ENCODE data around the gene C14orf180. TPM values are rescaled to one million over a fixed set of nuclear protein-coding genes. Genes with fewer than 3 reads are reported as not detected.
A peak's percentile ranks its signal among the peaks of the same experiment; 100 is the strongest.

The C14orf180 gene
- total and polyA plus RNA-seq, 2 of the 8 experiments (the other 6 are each of a cell fraction or from before 2014, with no cell fraction given): not detected

- peak overlapping the region; percentile 3; the same call in 1 of the 2 replicates for H4K8ac ChIP-seq (ENCODE audit: extremely low read depth, insufficient read depth, low read length)
- DNase-seq (ENCODE audit: low read depth in 1 of 2, low spot score in 2 of 2): no peak
- CTCF ChIA-PET (ENCODE audit: partially characterized antibody): interaction anchor here (0.6 to 2.4 kb wide), 14 partner anchors 11 to 511 kb away, joined by 3 to 18 read pairs (median 4); no protein-coding TSS in a partner anchor
- TF ChIP-seq CTBP2 (IDR thresholded peaks at IDR 0.05; ENCODE audit: borderline replicate concordance, insufficient read depth, insufficient read length, low read length) (no peak), TBP (IDR thresholded peaks at IDR 0.05; ENCODE audit: low read depth, low read length) (no peak), RFX5 (IDR thresholded peaks at IDR 0.05; ENCODE audit: borderline replicate concordance, low read depth, low read length) (no peak), BRCA1 (IDR thresholded peaks at IDR 0.05; ENCODE audit: low read depth, low read length) (no peak), SP2 (IDR thresholded peaks at IDR 0.05; ENCODE audit: low read length) (no peak), GABPA (IDR thresholded peaks at IDR 0.05; ENCODE audit: borderline replicate concordance, insufficient read depth, low read length) (no peak), CEBPB (IDR thresholded peaks at IDR 0.05; ENCODE audit: low read depth, low read length) (no peak), TCF12 (IDR thresholded peaks at IDR 0.05; ENCODE audit: low read depth, low read length) (no peak), RAD21 (IDR thresholded peaks at IDR 0.05 in 1 of 2, conservative IDR thresholded peaks at IDR 0.05 in 1 of 2; ENCODE audit: low read depth in 2 of 2, low read length in 2 of 2) (no peak), KDM5A (IDR thresholded peaks at IDR 0.05; ENCODE audit: low read length) (no peak), GTF2F1 (IDR thresholded peaks at IDR 0.05; ENCODE audit: borderline replicate concordance, low read depth, low read length) (no peak), SRF (IDR thresholded peaks at IDR 0.05; ENCODE audit: low read depth, low read length) (no peak)
- TF ChIP-seq, protein P1, sequence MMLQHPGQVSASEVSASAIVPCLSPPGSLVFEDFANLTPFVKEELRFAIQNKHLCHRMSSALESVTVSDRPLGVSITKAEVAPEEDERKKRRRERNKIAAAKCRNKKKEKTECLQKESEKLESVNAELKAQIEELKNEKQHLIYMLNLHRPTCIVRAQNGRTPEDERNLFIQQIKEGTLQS (IDR thresholded peaks at IDR 0.05; ENCODE audit: insufficient read depth, low read depth, low read length): no peak
These were observed 16.3 kb upstream of the C14orf180 start for GRCh38 chr14:104563191-104563741.

More at GRCh38 chr14:104563191-104563741, 16.3 kb upstream of the C14orf180 start:
- POLR2A ChIA-PET (ENCODE audit: partially characterized antibody): interaction anchor here (1.6 kb wide), 1 partner anchor 8 kb away, joined by 3 read pairs; no protein-coding TSS in a partner anchor
- H3K27ac ChIP-seq (ENCODE audit: low read depth, low read length): no peak overlapping the region
- no peaks in the 10 kb centered on the region for H3K79me1 ChIP-seq (ENCODE audit: low read depth, low read length)
- no peaks in the 10 kb centered on the region; a peak in 2 of 7 replicates for H3K27me3 ChIP-seq (replicated peaks in 1 of 4; ENCODE audit: control insufficient read depth in 3 of 4, extremely low read depth in 1 of 4, insufficient read depth in 3 of 4, low read length in 3 of 4)
- 88% methylated on average over 10 of the region's 15 CpGs; no CpG with 5 or more reads in 1 of the 2 experiments for WGBS, 2 experiments (ENCODE audit: extremely low coverage in 1 of 2, insufficient coverage in 1 of 2, insufficient read length in 1 of 2, insufficient replicate concordance in 2 of 2, low coverage in 1 of 2, low lambda C conversion rate in 2 of 2, missing lambda C conversion rate in 1 of 2)
- no peak for FAIRE-seq
- H3K36me3 ChIP-seq (ENCODE audit: control insufficient read depth in 2 of 4, insufficient read depth in 4 of 4, low read length in 3 of 4): no peaks in the 10 kb centered on the region
- H4K5ac ChIP-seq (ENCODE audit: insufficient read length, low read depth, low read length): no peak overlapping the region
- H3K9me3 ChIP-seq (ENCODE audit: insufficient read depth in 2 of 2, low read depth in 1 of 2, low read length in 1 of 2): no peaks in the 10 kb centered on the region
- peaks cover 0 to 6% (median under 1%) of the 10 kb centered on the region in 4 experiments; a peak in 3 of 7 replicates for H3K4me1 ChIP-seq (replicated peaks in 1 of 4; ENCODE audit: control insufficient read depth in 3 of 4, insufficient read depth in 4 of 4, low read length in 3 of 4)
- H3K23ac ChIP-seq (ENCODE audit: insufficient read length): no peak overlapping the region
- H3K56ac ChIP-seq (replicated peaks; ENCODE audit: insufficient read length, low read depth, low read length): no peak overlapping the region
- H2BK20ac ChIP-seq (ENCODE audit: low read length): no peak overlapping the region
- H3K4me2 ChIP-seq (ENCODE audit: insufficient read depth in 1 of 2, low read depth in 2 of 2, low read length in 2 of 2): no peak overlapping the region
- no peak overlapping the region; the same call in 1 of the 2 replicates for H3K18ac ChIP-seq (ENCODE audit: extremely low read depth, low read length)
- H3K9ac ChIP-seq (replicated peaks in 1 of 4; ENCODE audit: extremely low read depth in 1 of 4, low read depth in 3 of 4, low read length in 3 of 4): no peak overlapping the region
- no peak overlapping the region for H3K14ac ChIP-seq (ENCODE audit: insufficient read length)
- no peaks in the 10 kb centered on the region for H3K23me2 ChIP-seq (ENCODE audit: low read depth, low read length)
- no peak overlapping the region; the same call in 1 of the 2 replicates for H2BK15ac ChIP-seq (ENCODE audit: low read length)
- H2AFZ ChIP-seq (ENCODE audit: low read length): 0 out of 2 replicates have a peak overlapping the region, but pooled peaks have one; percentile 6
- no peak overlapping the region for H3K4me3 ChIP-seq (ENCODE audit: extremely low read depth in 1 of 4, insufficient read depth in 2 of 4, low read depth in 3 of 4, low read length in 4 of 4)
- H2AK5ac ChIP-seq (ENCODE audit: low read depth, low read length): no peak overlapping the region
- no peak overlapping the region for H4K91ac ChIP-seq (replicated peaks; ENCODE audit: insufficient read length, low read length)
- H2BK5ac ChIP-seq (ENCODE audit: low read depth, low read length): no peak overlapping the region
- H2BK12ac ChIP-seq (ENCODE audit: low read depth, low read length): no peak overlapping the region
- no peak overlapping the region for H2BK120ac ChIP-seq (replicated peaks; ENCODE audit: low read depth, low read length)
- peaks cover 0 to 4% of the 10 kb centered on the region in 2 experiments for H4K20me1 ChIP-seq (replicated peaks in 1 of 2; ENCODE audit: control insufficient read depth in 1 of 2, insufficient read depth in 2 of 2, low read length in 2 of 2)
- no peaks in the 10 kb centered on the region for H3K79me2 ChIP-seq (ENCODE audit: control insufficient read depth in 1 of 2, insufficient read depth in 2 of 2, low read length in 2 of 2)
- no peak overlapping the region for H3K4ac ChIP-seq (replicated peaks; ENCODE audit: insufficient read length, low read depth, low read length)
